HepG2 (cell line): Measurements from ENCODE around the gene KLHL33. TPM values are rescaled to one million over a fixed set of nuclear protein-coding genes. Genes with fewer than 3 reads are reported as not detected.
A peak's percentile ranks its signal among the peaks of the same experiment; 100 is the strongest.

Experiments used
- CBFB ChIP-seq: sonication (generic); formaldehyde crosslinking; IDR thresholded peaks from 2 replicates; pipeline ENCODE4 v1.4.0; 2020; ENCODE audit warnings: missing genetic modification reagents
- DMAP1 ChIP-seq: IDR thresholded peaks from 2 replicates; pipeline ENCODE4 v1.6.1; 2016
- EEA1 ChIP-seq: sonication (generic); formaldehyde crosslinking; IDR thresholded peaks from 2 replicates; pipeline ENCODE4 v1.5.1; 2020; ENCODE audit warnings: mild to moderate bottlenecking, missing genetic modification reagents, borderline replicate concordance
- EP300 ChIP-seq, 3 experiments: sonication (generic) in 1 of 3; formaldehyde crosslinking in 1 of 3; IDR thresholded peaks; 2 replicates each; pipeline versions ENCODE4 v1.5.1 to v1.6.1; 2011 to 2020; ENCODE audit warnings: low read depth in 2 of 3, low read length in 2 of 3, borderline replicate concordance in 1 of 3, improper control_type of control experiment in 1 of 3, mild to moderate bottlenecking in 1 of 3, missing genetic modification reagents in 1 of 3, moderate library complexity in 1 of 3
- EZH2 ChIP-seq: conservative IDR thresholded peaks from 2 replicates; pipeline ENCODE4 v1.6.1; 2012; ENCODE audit warnings: mild to moderate bottlenecking, low read depth, low read length, moderate library complexity
- FOXO1 ChIP-seq: sonication (generic); formaldehyde crosslinking; IDR thresholded peaks from 2 replicates; pipeline ENCODE4 v1.4.0; 2020; ENCODE audit warnings: missing genetic modification reagents
- HOXA5 ChIP-seq: sonication (generic); formaldehyde crosslinking; IDR thresholded peaks from 2 replicates; pipeline ENCODE4 v1.4.0; 2020; ENCODE audit warnings: missing genetic modification reagents
- JUNB ChIP-seq: sonication (generic); formaldehyde crosslinking; IDR thresholded peaks from 2 replicates; pipeline ENCODE4 v1.8.0; 2022; ENCODE audit warnings: missing genetic modification reagents, mild to moderate bottlenecking, borderline replicate concordance
- KLF6 ChIP-seq: IDR thresholded peaks from 2 replicates; pipeline ENCODE4 v1.8.0; 2016; ENCODE audit warnings: missing biosample characterization, missing genetic modification reagents
- MYC ChIP-seq: sonication (generic); formaldehyde crosslinking; IDR thresholded peaks from 2 replicates; pipeline ENCODE4 v1.9.0; 2021; ENCODE audit warnings: missing genetic modification reagents, borderline replicate concordance
- PAX8 ChIP-seq: sonication (generic); formaldehyde crosslinking; IDR thresholded peaks from 2 replicates; pipeline ENCODE4 v1.8.0; 2022; ENCODE audit warnings: mild to moderate bottlenecking, missing genetic modification reagents, borderline replicate concordance
- PHF5A ChIP-seq: IDR thresholded peaks from one replicate; pipeline ENCODE4 v1.6.1; 2018; ENCODE audit warnings: low read depth, missing genetic modification reagents; ENCODE audit not compliant: unreplicated experiment
- SMAD9 ChIP-seq: sonication (generic); formaldehyde crosslinking; IDR thresholded peaks from 2 replicates; pipeline ENCODE4 v1.5.1; 2020; ENCODE audit warnings: mild to moderate bottlenecking, missing genetic modification reagents
- SOX6 ChIP-seq, 2 experiments: fragments of 450-650 bp in 1 of 2; sonication (generic) in 1 of 2; formaldehyde crosslinking in 1 of 2; IDR thresholded peaks; 2 replicates each; pipeline versions ENCODE4 v1.4.0 to v1.6.1; 2017 to 2020; ENCODE audit warnings: antibody characterized with exemption in 1 of 2, mild to moderate bottlenecking in 1 of 2, missing genetic modification reagents in 1 of 2
- ZMYM2 ChIP-seq: sonication (generic); formaldehyde crosslinking; IDR thresholded peaks from 2 replicates; pipeline ENCODE4 v1.8.0; 2022; ENCODE audit warnings: mild to moderate bottlenecking, missing genetic modification reagents
- ZNF317 ChIP-seq: sonication (generic); formaldehyde crosslinking; IDR thresholded peaks from 2 replicates; pipeline ENCODE4 v1.5.0; 2020; ENCODE audit warnings: mild to moderate bottlenecking, missing genetic modification reagents
- ZNF501 ChIP-seq: sonication (generic); formaldehyde crosslinking; IDR thresholded peaks from 2 replicates; pipeline ENCODE4 v1.5.1; 2020; ENCODE audit warnings: mild to moderate bottlenecking, moderate library complexity, missing genetic modification reagents
- ZNF569 ChIP-seq: sonication (generic); formaldehyde crosslinking; IDR thresholded peaks from 2 replicates; pipeline ENCODE4 v1.5.0; 2020; ENCODE audit warnings: mild to moderate bottlenecking, missing genetic modification reagents, moderate library complexity, borderline replicate concordance
- ZNF652 ChIP-seq: IDR thresholded peaks from 2 replicates; pipeline ENCODE4 v1.6.1; 2016; ENCODE audit warnings: low read depth, borderline replicate concordance
- ZSCAN29 ChIP-seq: sonication (generic); formaldehyde crosslinking; conservative IDR thresholded peaks from 2 replicates; pipeline ENCODE4 v1.4.0; 2020; ENCODE audit warnings: mild to moderate bottlenecking, missing genetic modification reagents
- polyA plus RNA-seq, 8 experiments: library from polyadenylated mRNA; depleted of rRNA in 3 of 8; stranded (reverse) in 7 of 8; unstranded in 1 of 8; fragments of >200 nt; fragmentation: Illumina TruSeq in 4 of 8; extraction: Trizol in 4 of 8; gene quantifications; 2 replicates each; pipeline versions ENCODE4 v1.2.1 to v1.2.3, GENCODE V29; 2011 to 2016; ENCODE audit warnings: low read depth in 4 of 8, missing spikeins in 1 of 8, mixed read lengths in 1 of 8; ENCODE audit not compliant: insufficient read depth in 1 of 8
- total RNA-seq, 5 experiments: library from RNA; depleted of rRNA; stranded (reverse); fragments of >200 nt; fragmentation: Illumina TruSeq; extraction: Trizol; gene quantifications; 2 replicates each; pipeline ENCODE4 v1.2.3, GENCODE V29; 2016; ENCODE audit warnings: low read depth in 1 of 5
- TF ChIP-seq, protein P1 (sequence below): sonication (generic); formaldehyde crosslinking; IDR thresholded peaks from 2 replicates; pipeline ENCODE4 v1.5.0; 2020; ENCODE audit warnings: missing genetic modification reagents, mild to moderate bottlenecking, borderline replicate concordance
- TF ChIP-seq, protein P2 (sequence below): IDR thresholded peaks from 2 replicates; pipeline ENCODE4 v1.6.1; 2016; ENCODE audit warnings: low read depth, missing genetic modification reagents, missing compliant biosample characterization

Gene KLHL33
- total and polyA plus RNA-seq, 2 of the 13 experiments (the other 11 are each of a cell fraction or from before 2014, with no cell fraction given) = not detected

DNA sequence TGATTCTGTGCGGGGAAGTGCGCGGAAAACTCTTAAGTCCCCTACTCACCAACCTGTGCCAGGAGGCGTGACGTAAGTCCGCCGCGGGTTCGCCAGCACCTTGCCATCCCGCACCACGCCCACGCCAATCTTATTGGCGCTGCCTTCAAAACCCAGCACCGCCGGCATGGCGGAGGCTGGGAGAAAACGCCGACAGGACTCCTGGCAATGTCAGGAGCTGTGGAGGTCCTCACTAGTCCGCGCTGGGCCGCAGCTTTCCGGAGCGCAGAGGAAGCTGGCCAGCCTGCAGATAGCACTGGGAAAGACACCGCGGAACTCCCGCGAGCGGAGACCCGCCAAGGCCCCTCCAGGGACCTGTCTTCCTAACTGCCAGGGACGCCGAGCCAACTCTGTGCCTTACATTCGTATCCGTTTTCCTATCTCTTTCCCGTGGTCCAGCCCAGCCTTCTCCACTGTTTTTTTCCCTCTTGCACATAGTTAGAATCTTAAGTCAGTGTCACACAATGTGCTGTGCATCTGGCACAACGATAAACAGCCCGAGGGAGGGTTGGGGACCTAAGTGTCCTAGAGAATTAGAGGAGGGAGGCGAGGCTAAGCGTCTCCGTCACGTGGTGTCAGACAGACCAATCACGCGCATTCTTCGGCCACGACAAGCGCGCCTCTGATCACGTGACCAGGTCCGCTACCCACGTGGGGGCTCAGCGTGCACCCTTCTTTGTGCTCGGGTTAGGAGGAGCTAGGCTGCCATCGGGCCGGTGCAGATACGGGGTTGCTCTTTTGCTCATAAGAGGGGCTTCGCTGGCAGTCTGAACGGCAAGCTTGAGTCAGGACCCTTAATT lies 18.8 kb upstream of the KLHL33 start, which contains the start of the genes APEX1 and OSGEP (continued):
- TF ChIP-seq ZSCAN29 (CRISPR knock-in tag) (peak; percentile 81; the same call in 1 of the 2 replicates), ZNF569 (no peak), FOXO1 (CRISPR knock-in tag) (peak; percentile 17; the same call in 1 of the 2 replicates), MYC (peak; percentile 99), KLF6 (peak; percentile 65; the same call in 1 of the 2 replicates), HOXA5 (CRISPR knock-in tag) (peak; percentile 60), ZNF501 (CRISPR knock-in tag) (peak; percentile 94), JUNB (CRISPR knock-in tag) (0 out of 2 replicates have a peak, but pooled peaks have one; percentile 38), EZH2 (no peak), ZNF652 (peak; percentile 51; the same call in 1 of the 2 replicates), ZNF317 (CRISPR knock-in tag) (peak; percentile 67), ZMYM2 (CRISPR knock-in tag) (0 out of 2 replicates have a peak, but pooled peaks have one; percentile 12), SMAD9 (CRISPR knock-in tag) (no peak; the same call in 1 of the 2 replicates), PAX8 (CRISPR knock-in tag) (peak; percentile 91), EP300 (IDR thresholded peaks at IDR 0.05; ENCODE audit: low read depth in 2 of 2, low read length in 2 of 2) (peak in 1 of 2 experiments; percentile 7; a peak in 2 of 4 replicates), EP300 (CRISPR knock-in tag; IDR thresholded peaks at IDR 0.05; ENCODE audit: borderline replicate concordance) (peak; percentile 53), EEA1 (CRISPR knock-in tag) (0 out of 2 replicates have a peak, but pooled peaks have one; percentile 18), PHF5A (peak; percentile 34), DMAP1 (CRISPR knock-in tag) (peak; percentile 100), CBFB (peak; percentile 18; the same call in 1 of the 2 replicates), SOX6 (IDR thresholded peaks at IDR 0.05) (no peak), SOX6 (CRISPR knock-in tag; IDR thresholded peaks at IDR 0.05) (peak; percentile 78)
- TF ChIP-seq, protein P1, sequence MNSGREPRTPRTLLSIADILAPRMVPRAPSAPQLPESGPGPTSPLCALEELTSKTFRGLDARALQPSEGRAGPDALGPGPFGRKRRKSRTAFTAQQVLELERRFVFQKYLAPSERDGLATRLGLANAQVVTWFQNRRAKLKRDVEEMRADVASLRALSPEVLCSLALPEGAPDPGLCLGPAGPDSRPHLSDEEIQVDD (CRISPR knock-in tag) = peak; percentile 94; the same call in 1 of the 2 replicates
- TF ChIP-seq, protein P2, sequence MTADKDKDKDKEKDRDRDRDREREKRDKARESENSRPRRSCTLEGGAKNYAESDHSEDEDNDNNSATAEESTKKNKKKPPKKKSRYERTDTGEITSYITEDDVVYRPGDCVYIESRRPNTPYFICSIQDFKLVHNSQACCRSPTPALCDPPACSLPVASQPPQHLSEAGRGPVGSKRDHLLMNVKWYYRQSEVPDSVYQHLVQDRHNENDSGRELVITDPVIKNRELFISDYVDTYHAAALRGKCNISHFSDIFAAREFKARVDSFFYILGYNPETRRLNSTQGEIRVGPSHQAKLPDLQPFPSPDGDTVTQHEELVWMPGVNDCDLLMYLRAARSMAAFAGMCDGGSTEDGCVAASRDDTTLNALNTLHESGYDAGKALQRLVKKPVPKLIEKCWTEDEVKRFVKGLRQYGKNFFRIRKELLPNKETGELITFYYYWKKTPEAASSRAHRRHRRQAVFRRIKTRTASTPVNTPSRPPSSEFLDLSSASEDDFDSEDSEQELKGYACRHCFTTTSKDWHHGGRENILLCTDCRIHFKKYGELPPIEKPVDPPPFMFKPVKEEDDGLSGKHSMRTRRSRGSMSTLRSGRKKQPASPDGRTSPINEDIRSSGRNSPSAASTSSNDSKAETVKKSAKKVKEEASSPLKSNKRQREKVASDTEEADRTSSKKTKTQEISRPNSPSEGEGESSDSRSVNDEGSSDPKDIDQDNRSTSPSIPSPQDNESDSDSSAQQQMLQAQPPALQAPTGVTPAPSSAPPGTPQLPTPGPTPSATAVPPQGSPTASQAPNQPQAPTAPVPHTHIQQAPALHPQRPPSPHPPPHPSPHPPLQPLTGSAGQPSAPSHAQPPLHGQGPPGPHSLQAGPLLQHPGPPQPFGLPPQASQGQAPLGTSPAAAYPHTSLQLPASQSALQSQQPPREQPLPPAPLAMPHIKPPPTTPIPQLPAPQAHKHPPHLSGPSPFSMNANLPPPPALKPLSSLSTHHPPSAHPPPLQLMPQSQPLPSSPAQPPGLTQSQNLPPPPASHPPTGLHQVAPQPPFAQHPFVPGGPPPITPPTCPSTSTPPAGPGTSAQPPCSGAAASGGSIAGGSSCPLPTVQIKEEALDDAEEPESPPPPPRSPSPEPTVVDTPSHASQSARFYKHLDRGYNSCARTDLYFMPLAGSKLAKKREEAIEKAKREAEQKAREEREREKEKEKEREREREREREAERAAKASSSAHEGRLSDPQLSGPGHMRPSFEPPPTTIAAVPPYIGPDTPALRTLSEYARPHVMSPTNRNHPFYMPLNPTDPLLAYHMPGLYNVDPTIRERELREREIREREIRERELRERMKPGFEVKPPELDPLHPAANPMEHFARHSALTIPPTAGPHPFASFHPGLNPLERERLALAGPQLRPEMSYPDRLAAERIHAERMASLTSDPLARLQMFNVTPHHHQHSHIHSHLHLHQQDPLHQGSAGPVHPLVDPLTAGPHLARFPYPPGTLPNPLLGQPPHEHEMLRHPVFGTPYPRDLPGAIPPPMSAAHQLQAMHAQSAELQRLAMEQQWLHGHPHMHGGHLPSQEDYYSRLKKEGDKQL (CRISPR knock-in tag) = 0 out of 2 replicates have a peak, but pooled peaks have one; percentile 32
